Fibroblast of skin of left biceps (primary cell): ENCODE measurements around the gene KCNH6.
A peak's percentile ranks its signal among the peaks of the same experiment; 100 is the strongest.

Experiments used
- DNase-seq, 2 experiments: peaks; one replicate each; pipeline ENCODE4 v3.0.0-alpha.2; 2013; ENCODE audit warnings: low read depth in 2 of 2

KCNH6 gene

DNA sequence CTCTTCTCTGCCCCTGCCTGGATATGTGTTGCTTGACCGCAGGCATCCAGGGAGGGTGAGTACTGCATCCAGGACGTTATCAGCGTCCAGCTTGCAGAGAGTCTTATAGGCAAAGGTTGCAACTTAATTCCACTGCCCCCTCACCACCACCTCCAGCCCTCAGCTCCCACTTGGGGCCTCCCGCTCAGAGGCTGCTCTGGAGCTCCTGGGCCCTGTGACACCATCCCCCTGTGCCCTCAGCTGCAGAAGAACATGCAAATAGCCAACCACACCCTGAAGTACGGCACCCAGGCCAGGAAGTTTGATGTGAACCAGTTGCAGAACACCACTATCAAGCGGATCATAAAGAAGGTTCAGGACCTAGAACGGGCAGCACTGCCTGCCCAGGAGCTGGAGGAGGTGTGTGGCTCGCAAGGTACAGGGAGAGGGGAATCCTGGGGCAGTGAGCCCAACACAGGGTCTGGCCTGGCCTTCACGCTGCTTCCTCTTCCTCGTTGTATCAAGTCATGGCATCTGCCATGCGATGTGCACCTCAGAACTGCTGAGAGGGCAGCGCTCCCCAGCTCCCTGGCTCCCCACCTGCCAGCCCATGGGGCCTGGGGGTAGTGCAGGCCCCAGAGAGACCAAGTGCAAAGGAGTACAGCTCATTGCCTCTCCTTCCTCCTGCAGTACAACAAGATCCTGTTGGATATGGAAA, 36.7 kb upstream of the KCNH6 start:
- no peak for DNase-seq

DNA sequence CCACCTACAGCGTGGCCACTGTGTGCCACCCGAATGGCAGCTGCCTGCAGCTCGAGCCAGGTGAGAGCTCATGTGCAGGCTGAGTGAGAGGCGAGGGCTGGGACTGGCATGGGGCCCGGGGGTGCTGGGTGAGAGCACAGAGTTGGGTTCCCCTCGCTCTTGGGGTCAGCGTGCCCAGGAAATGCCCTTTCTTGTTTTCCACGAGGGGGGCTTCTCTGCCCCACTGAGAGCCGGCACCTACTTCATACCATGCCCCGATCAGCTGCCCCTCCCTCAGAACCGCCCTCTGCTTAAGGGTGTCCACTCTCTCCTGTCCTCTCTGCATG, 36.2 kb upstream of the KCNH6 start:
- DNase-seq: no peak

DNA sequence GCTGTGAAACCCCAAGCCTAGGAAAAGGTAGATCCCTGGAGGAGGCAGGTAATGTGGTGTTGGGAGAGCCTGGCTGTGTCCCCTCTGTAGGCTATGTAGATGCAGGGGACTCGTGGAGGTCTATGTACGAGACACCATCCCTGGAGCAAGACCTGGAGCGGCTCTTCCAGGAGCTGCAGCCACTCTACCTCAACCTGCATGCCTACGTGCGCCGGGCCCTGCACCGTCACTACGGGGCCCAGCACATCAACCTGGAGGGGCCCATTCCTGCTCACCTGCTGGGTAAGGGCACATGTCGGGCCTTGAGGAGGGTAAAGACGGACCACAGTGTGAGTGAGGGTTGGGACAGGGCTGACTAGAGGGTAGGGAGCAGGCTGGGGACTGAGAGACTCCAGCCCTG, 34.3 kb upstream of the KCNH6 start:
- no peak for DNase-seq

DNA sequence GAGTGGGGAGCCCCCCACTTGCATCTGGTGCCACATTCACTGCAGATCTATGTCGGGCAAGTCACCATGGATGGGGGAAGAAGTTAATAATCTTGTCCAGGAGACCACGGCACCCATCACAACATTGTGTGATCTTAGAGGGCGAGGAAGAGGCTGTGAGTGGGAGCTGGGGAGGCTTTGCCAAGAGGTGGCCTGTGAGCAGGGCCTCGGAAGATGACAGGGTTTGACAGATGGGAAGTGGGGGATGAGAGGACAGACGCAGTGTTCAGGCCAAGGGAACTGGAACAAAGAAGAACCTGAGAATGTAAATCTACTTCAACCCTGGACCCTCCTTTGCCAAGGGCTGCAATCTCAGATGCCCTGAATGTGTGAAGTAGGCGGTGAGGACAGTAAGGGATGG, 33.9 kb upstream of the KCNH6 start:
- DNase-seq: no peak

DNA sequence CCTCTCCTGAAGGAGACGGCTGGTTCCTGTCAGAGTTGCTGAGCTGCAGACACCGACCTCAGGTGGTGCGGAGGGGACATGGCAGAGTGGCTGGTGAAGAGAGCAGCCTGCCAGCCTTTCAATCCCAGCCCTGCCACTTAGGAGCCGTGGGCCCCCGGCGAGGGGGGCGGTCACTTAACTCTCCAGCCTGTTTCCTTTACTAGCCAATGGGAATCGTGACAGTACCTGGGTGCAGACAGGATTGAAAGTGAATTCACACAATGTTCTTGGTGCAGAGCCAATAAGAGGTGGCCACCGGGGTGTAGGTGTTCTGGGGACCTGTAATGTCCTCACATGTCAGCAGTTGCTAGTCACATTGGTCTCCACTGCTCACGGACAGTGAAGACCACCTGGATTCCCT, 32.8 kb upstream of the KCNH6 start:
- DNase-seq: no peak

DNA sequence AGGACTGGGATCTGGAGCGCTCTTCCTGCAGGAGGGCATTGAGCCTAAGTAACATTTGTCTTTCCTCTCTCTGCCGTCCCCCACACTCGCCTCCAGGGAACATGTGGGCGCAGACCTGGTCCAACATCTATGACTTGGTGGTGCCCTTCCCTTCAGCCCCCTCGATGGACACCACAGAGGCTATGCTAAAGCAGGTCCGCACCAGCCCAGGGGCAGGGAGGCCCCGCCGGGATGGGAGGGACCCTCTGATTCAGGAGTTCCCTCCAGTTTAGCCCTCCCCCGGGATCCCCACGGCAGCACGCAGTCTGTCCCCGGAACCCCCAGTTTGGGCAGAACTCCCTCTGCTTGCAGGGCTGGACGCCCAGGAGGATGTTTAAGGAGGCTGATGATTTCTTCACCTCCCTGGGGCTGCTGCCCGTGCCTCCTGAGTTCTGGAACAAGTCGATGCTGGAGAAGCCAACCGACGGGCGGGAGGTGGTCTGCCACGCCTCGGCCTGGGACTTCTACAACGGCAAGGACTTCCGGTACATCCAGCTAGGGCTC, 32.2 kb upstream of the KCNH6 start:
- no peak for DNase-seq

DNA sequence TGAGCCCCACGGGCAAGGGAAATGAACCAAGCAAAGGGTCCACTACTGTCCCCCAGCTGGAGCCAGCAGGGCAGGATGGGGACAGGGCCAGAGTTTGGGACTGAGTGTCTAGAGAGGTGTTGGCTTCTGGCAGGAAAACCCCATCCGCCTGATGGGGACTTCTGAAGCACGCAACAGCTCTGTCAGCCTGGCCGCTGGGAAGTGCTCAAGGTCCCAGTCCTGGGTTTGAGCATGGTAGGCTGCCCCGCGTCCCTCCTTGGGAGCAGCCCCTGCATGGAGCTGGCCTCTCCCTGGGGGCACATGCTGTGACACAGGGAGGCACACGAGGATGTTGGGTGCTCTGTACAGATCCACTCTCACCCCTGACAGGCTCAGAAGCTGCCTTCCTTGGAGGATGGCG, 31.7 kb upstream of the KCNH6 start:
- DNase-seq: no peak

DNA sequence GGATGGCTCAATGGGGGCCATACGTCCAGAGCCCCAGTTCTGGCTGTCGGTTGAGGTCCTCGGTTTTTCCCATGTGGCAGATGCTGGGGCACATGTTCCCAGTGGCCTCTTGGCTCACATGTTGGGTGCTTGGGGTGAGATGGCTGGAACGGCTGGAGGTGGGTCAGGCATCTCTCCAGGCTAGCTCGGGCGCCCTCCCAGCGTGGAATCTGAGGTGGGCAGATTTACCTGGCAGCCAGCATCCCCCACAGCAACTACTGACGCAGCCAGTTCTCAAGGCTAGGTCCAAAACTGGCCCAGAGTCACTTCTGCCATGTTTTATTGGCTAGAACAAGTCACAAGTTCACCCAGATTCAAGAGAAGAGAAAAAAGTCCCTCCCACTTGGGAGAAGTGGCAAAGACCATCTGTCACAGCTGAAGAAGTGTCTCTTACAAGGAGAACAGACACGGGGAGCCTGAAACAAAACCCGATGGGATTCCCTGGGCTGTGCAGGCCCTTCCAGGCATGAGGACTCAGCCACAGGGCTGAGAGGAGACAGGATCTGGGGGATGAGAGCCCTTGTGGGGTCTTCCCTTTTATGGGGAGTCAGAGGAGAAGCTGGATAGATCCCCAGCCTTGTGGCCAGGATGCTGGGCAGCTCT, 31.1 kb upstream of the KCNH6 start:
- DNase-seq: no peak

DNA sequence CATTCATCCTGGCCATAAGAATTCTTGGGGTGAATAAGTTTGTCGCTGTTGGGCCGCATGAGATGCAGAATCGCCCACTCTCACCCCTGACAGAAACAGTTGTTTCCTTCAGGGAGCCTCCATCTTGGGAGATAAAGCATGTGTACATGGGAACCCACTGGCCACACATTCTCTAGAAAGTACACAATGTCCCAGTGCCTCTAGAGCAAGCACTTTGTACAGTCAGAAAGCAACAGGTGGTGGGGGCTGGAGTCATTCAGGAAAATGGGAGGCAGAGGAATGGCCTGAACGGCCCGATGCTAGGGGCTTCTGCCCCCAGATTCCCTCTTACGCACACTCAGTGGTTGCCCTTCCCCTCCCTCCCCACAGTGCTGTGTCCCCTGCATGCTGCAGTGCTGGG, 30.2 kb upstream of the KCNH6 start:
- DNase-seq: no peak

DNA sequence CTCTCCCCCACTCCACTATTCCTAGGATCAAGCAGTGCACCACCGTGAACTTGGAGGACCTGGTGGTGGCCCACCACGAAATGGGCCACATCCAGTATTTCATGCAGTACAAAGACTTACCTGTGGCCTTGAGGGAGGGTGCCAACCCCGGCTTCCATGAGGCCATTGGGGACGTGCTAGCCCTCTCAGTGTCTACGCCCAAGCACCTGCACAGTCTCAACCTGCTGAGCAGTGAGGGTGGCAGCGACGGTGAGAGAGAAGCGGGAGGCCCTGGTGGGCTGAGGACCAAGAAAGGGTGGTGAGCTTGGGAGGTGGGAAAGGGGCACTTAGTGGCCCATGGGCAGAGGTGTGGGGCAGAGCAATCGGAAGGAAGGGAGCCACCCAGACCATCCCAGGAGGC, 29.7 kb upstream of the KCNH6 start:
- DNase-seq: no peak

DNA sequence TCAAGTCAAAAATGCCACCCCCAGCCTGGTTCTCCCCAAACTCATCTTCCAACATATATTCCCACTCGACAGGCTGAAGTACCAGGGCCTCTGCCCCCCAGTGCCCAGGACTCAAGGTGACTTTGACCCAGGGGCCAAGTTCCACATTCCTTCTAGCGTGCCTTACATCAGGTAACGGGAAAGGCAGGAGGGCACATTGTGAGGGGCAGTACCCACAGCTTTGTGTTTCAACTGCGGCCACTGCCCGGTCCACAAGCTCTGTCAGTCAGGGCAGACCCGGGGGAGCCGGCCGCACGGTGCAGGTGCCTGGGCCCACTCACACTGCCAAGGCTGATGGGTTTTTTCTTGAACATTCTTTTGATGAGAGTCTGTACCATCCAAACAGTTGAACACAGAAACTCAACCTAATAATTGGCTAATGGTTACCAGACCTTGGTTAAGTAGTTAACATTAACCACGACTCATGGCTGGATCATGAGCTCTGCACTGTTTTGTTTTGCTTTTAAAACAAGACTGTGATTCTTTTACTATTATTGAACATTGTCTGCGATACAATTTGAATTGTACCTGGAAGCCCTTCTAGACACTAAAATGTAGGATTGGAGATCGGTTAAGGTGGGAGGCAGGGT, 28.7 kb upstream of the KCNH6 start:
- no peak for DNase-seq

DNA sequence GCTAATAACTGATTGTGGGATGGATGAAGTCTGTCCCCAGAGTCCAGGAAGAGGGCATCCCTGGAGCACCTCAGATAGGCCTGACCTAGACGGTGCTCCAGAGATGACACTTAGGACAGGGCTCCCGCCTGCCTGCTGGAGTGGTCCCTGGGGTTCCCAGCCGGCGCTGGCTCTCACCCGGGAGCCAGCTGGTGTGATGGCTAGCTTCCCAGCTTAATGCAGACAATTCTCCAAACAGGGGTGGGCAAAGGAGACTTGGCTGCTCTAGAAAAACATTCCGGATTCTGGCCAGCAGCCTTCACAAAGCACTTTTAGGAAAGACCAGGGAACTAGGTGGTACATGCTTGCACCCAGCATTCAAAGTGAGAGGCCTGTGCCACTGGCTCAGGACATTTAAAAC, 27.7 kb upstream of the KCNH6 start:
- DNase-seq: no peak

DNA sequence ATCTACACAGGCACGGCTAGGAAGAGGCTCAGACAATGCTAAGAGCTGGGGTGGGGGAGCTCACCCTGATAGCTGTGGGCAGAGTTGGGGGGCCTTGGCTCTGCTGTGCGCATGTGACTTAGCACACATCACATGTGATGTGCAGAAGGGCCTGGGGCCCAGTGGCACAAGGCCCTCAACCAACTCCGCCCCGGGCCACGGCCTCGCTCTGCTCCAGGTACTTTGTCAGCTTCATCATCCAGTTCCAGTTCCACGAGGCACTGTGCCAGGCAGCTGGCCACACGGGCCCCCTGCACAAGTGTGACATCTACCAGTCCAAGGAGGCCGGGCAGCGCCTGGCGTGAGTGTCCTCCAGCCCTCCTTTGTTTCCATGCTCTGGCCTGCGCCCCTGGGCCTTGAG, 27.0 kb upstream of the KCNH6 start:
- DNase-seq: no peak

DNA sequence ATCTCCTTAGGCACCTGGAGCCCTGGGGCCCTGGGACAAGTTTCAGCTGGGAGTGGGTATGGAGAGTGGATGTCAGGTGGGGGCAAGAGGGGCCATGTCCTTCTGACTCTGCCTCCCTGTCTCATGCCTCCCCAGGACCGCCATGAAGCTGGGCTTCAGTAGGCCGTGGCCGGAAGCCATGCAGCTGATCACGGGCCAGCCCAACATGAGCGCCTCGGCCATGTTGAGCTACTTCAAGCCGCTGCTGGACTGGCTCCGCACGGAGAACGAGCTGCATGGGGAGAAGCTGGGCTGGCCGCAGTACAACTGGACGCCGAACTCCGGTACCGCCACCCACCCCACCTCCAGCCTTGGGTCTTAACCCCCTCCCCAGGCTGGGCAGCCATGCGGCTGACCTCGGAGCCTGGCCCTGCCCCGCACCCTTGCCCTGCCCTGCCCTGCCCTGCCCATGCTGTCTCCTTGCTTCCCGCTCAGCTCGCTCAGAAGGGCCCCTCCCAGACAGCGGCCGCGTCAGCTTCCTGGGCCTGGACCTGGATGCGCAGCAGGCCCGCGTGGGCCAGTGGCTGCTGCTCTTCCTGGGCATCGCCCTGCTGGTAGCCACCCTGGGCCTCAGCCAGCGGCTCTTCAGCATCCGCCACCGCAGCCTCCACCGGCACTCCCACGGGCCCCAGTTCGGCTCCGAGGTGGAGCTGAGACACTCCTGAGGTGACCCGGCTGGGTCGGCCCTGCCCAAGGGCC, 26.3 kb upstream of the KCNH6 start:
- DNase-seq: no peak

DNA sequence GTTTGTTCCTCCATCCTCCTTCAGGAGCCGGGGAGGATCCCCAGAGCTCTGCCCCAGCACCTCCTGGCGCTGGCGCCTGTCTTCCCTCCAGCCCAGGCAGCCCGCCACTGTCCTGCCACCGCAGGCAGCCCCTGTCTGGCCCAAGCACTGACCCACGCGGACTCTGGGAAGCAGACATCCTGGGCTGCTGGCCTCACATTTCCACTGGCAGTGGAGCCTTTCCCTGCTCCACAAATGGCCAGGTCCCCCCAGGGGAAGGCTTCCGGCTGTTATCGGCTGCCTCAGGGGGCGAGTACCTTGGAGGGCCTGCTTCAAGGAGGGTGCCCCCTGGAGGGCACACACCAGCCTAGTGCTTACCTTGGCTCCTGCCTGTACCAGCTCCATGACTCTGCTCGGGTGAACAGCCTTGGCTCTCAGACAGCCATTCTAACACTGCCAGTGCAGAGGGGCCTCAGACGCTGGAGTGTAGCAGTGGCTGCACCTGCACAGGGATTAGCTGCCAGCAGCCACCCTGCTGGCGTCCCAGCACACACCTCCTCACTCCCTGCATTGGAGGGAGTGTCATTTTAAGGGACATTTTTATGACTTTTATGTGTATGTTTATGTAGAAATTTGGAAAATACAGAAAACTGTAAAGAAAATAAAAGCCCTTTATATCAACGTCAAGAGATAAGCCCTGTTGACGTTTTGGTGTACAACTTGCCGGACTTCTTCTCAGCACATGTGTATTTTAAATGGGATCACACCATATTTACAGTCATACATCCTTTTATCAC, 25.3 kb upstream of the KCNH6 start:
- no peak for DNase-seq

DNA sequence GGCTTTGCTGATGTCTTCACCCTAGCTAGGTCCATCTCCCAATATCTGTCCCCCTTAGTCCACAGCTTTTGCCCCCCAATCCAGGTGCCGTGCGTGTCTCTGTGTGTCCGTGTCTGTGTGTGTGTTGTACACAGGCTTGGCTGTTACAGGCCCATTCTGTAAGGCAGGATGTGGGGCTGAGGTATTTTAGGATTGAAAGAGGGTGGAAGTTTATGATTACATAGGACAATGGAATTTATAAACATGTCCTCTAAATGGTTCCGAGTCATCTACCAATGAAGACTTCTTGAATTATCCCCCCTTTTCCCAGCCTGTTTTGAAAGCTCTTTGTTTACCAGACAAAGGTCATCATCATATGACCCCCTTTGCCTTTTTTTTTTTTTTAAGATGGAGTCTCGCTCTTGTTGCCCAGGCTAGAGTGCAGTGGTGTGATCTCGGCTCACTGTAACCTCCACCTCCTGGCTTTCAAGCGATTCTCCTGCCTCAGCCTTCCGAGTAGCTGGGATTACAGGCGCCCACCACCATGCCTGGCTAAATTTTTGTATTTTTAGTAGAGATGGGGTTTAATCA, 24.4 kb upstream of the KCNH6 start:
- peak; percentile 40 to 46 for DNase-seq

DNA sequence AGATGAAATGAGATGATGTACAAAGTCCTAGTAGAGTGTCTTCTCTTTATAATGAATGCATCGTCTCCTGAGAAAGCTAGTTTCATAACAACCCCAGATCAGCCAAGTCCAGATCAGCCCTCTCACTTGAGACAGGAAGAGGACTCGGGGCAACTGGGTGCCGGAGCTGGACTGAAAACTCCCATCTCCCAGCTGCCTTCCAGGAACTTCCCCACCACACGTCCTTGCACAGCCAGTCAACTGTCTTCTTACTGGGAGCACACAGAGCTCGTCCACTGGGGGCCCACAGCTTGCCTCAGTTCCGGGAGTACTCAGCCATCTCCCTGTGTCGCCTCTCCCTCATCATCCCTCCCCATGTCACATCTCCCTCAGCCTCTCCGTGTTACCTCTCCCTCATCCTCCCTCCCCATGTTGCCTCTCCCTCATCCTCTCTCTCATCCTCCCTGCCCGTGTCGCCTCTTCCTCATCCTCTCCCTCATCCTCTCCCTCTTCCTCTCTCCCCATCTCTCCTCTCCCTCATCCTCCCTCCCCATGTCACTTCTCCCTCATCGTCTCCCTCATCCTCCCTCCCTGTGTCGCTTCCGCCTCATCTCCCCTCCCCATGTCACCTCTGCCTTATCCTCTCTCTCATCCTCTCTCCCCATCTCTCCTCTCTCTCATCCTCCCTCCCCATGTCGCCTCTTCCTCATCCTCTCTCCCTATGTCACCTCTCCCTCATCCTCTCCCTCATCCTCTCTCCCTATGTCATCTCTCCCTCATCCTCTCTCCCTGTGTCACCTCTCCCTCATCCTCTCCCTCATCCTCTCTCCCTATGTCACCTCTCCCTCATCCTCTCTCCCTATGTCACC, 22.4 kb upstream of the KCNH6 start:
- no peak for DNase-seq

DNA sequence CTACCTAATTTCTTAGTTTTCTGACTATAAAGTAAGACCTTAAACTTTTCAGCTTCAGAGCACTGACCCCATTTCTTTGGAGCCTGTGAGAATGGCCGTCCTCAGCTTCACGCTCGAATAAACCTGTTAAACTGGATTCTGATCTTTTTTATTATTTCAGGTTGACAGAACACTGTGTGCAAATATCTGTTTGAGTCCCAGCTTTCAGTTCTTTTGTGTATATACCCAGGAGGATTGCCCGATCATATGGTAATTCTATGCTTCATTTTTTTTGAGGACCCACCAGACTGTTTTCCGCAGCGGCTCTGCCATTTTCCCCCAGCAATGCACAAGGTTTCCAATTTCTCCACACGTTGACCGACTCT, 19.8 kb upstream of the KCNH6 start:
- no peak for DNase-seq

DNA sequence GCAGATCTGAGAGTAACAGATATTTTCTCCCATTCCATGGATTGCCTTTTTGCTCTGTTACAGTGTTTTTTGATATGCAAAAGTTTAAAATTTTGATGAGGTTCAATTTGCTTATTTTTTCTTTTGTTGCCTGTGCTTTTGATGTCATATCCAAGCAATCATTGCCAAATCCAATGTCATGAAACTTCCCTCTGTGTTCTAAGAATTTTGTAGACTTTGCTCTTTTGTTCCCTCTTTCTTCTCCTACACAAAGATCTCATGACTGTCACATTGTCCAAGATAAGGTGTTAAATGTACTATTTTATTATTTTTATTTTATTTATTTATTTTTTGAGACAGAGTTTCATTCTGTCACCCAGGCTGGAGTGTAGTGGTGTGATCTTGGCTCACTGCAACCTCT, 18.9 kb upstream of the KCNH6 start:
- DNase-seq: no peak

DNA sequence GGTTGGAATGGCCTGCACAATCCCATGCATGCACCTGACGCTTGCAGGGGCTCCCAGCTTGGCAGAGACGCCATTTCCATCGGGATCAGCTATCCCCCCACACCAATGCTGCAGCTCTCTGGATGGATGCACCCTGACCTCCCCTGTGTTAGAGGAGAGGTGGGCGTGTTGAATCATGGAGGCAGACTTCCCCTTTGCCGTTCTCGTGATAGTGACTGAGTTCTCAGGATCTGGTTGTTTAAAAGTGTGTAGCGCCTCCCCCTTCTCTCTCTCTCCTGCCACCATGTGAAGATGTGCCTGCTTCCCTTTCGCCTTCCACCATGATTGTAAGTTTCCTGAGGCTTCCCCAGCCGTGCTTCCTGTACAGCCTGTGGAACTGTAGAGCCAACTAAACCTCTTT, 17.8 kb upstream of the KCNH6 start:
- DNase-seq: no peak

DNA sequence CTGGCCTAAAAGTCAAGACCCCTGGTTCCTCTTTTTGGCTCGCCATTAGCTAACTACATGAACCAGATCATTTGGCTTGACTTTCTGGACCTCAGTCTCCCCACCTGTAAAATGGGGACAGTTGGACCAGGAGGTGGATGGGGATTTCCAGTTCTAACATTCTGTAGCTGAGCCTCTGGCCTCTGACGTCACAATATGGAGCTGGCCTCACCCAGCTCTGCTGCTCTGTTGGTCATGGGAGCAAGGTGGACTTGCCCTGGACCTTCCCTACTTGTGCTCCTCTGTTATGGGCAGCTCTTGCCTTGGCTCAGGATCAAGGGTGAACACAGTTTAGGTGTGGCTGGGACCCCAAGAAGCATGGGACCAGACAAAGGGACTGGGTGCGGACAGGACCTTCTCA, 16.5 kb upstream of the KCNH6 start:
- no peak for DNase-seq
